Mesothelial cell of epicardium (in vitro differentiated cells): ENCODE results near the gene TCF15. TPM values are rescaled to one million over a fixed set of nuclear protein-coding genes. Genes with fewer than 3 reads are reported as not detected.

Source experiments
- DNase-seq, 2 experiments: peaks; one replicate each; pipeline ENCODE4 v3.0.0; 2021; ENCODE audit warnings: low spot score in 2 of 2; ENCODE audit not compliant: unreplicated experiment in 2 of 2
- H3K27ac Mint-ChIP-seq: 2 replicates; pipeline ENCODE4 v1.8.0; 2021; ENCODE audit warnings: mixed read lengths
- H3K27me3 Mint-ChIP-seq: 2 replicates; pipeline ENCODE4 v1.8.0; 2021; ENCODE audit warnings: low read depth, mixed read lengths
- H3K36me3 Mint-ChIP-seq: 2 replicates; pipeline ENCODE4 v1.8.0; 2021; ENCODE audit warnings: mixed read lengths
- H3K4me1 Mint-ChIP-seq: 2 replicates; pipeline ENCODE4 v1.8.0; 2021; ENCODE audit warnings: mixed read lengths
- H3K4me3 Mint-ChIP-seq: 2 replicates; pipeline ENCODE4 v1.8.0; 2021; ENCODE audit warnings: mild to moderate bottlenecking, moderate library complexity, mixed read lengths
- H3K9me3 Mint-ChIP-seq: 2 replicates; pipeline ENCODE4 v1.8.0; 2021; ENCODE audit warnings: mixed read lengths
- CTCF ChIP-seq: fragments of 200-600 bp; sonication (generic); IDR thresholded peaks from one replicate; pipeline ENCODE4 v1.5.0; 2021; ENCODE audit warnings: antibody characterized with exemption; ENCODE audit not compliant: unreplicated experiment
- total RNA-seq: library from RNA; stranded (reverse); gene quantifications from 3 replicates; pipeline ENCODE4 v1.2.1, GENCODE V29; 2021

The TCF15 gene, protein sequence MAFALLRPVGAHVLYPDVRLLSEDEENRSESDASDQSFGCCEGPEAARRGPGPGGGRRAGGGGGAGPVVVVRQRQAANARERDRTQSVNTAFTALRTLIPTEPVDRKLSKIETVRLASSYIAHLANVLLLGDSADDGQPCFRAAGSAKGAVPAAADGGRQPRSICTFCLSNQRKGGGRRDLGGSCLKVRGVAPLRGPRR
- 0.74 to 0.90 TPM (median 0.75 TPM) in 3 replicates for total RNA-seq

DNA sequence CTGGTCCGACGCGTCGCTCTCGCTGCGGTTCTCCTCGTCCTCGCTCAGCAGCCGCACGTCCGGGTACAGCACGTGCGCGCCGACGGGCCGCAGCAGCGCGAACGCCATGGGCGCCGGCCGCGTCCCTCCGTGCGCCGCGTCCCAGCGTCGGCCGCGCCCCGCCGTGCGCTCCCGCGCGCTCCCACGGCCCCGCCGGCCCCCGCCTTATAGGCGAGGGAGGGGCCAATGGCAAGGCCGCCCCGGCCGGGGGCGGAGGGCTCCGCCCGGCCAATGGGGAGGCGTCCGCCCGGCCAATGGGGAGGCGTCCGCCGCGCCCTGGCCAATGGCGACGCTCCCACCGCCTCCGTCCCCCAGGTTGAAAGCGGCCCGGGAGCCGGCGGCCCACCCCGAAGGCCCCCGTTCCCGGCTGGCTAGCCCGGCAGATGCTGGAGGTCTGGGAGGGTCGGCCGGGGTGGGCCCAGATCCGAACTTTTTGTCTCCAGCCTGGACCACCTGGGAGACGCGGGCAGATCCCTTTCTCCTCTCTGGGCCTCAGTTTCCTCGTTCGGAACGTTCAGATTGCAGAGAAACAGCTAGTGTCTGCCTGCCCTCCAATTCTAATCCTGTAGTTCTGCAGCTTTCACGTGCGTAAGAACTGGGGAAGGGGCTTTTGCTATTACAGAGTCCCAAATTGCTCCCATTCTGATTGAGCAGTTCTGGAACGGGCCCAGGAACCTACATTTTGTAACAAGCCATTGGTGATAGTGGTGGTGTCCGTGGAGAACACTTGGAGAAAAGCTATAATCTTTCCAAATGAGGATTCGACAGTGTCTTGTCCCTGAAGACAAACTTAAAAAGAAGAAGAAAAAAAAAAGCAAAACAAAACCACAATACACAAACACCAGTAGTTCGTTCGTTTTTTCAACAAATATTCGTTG lies at the start of gene TCF15:
TSS of gene TCF15 (minus strand) at position 180 of the 917 bp plus-strand sequence. CDS start at position 108, 72 bp downstream.
- Mint-ChIP-seq H3K27me3 (peaks cover 48% of the 10 kb centered on the region), H3K4me3 (peak within 1 kb of the TSS; percentile 54), H3K9me3 (no peaks in the 10 kb centered on the region), H3K36me3 (no peaks in the 10 kb centered on the region), H3K27ac (peak within 1 kb of the TSS; percentile 77), H3K4me1 (peaks cover 22% of the 10 kb centered on the region)
- DNase-seq: no peak
- TF ChIP-seq CTCF: no peak

DNA sequence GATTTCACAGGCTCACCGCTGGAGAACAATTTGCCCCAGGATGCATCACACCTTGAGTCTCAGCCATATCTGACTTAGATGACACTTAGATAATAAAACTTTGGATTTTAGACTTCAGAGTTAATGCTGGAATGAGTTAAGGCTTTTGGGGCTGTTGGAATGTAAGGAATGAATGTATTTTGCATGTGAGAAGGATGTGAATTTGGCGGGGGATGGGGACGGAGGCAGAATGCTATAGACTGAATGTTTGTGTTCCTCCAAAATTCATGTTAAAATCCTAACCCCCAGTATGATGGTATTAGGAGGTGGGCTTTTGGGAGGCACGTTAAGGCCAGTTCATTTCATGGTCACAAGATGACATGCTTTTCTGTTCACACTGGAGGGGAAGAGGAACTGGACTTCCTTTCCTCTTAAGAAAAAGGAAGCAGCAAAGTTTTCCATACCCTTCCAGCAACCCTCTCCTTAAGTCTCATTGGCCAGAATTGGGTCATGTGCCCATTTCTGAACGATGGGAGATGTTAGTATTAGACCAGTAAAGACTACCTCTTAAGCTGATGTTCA lies 48.7 kb upstream of the TCF15 start:
- Mint-ChIP-seq H3K4me1 (peaks cover 29% of the 10 kb centered on the region), H3K27me3 (peaks cover 12% of the 10 kb centered on the region), H3K4me3 (no peak overlapping the region), H3K9me3 (no peaks in the 10 kb centered on the region), H3K27ac (no peak overlapping the region), H3K36me3 (no peaks in the 10 kb centered on the region)
- no peak for TF ChIP-seq CTCF
- no peak for DNase-seq

- Mint-ChIP-seq H3K27me3 (peaks cover 11% of the 10 kb centered on the region), H3K4me1 (peaks cover 30% of the 10 kb centered on the region), H3K36me3 (no peaks in the 10 kb centered on the region), H3K27ac (no peak overlapping the region), H3K9me3 (no peaks in the 10 kb centered on the region), H3K4me3 (no peak overlapping the region)
- no peak for DNase-seq
- no peak for TF ChIP-seq CTCF
These were observed 48.1 kb upstream of the TCF15 start for GRCh38 chr20:658202-658601.

- H3K4me1 Mint-ChIP-seq: peaks cover 35% of the 10 kb centered on the region
These were observed 45.9 kb upstream of the TCF15 start for GRCh38 chr20:655726-656624.

More at GRCh38 chr20:655726-656624, 45.9 kb upstream of the TCF15 start:
- no peak for DNase-seq
- no peak for TF ChIP-seq CTCF
- Mint-ChIP-seq H3K27ac (no peak overlapping the region), H3K9me3 (no peaks in the 10 kb centered on the region), H3K27me3 (peaks cover 5% of the 10 kb centered on the region), H3K4me3 (no peak overlapping the region), H3K36me3 (no peaks in the 10 kb centered on the region)
